Epithelial cell of esophagus (primary cell): Measurements from ENCODE around the gene CLEC4M.
A peak's percentile ranks its signal among the peaks of the same experiment; 100 is the strongest.
"Not testable (repeated sequence)": the region's sequence is repeated elsewhere in the genome, so short reads cannot be mapped to it uniquely, and the experiment has no call there.

Experiments
- DNase-seq: peaks from one replicate; pipeline ENCODE4 v3.0.0; 2010; ENCODE audit warnings: low read depth
- H3K4me3 ChIP-seq: 2 replicates; pipeline ENCODE4 v1.5.1; 2011; ENCODE audit warnings: mild to moderate bottlenecking, low read length, control low read depth
- TF ChIP-seq, protein P1 (sequence below): IDR thresholded peaks from 2 replicates; pipeline ENCODE4 v1.5.1; 2011; ENCODE audit warnings: low read depth, mild to moderate bottlenecking, low read length, control low read depth, inconsistent platforms; ENCODE audit not compliant: insufficient read depth; ENCODE audit errors: missing control alignments

Gene CLEC4M

DNA sequence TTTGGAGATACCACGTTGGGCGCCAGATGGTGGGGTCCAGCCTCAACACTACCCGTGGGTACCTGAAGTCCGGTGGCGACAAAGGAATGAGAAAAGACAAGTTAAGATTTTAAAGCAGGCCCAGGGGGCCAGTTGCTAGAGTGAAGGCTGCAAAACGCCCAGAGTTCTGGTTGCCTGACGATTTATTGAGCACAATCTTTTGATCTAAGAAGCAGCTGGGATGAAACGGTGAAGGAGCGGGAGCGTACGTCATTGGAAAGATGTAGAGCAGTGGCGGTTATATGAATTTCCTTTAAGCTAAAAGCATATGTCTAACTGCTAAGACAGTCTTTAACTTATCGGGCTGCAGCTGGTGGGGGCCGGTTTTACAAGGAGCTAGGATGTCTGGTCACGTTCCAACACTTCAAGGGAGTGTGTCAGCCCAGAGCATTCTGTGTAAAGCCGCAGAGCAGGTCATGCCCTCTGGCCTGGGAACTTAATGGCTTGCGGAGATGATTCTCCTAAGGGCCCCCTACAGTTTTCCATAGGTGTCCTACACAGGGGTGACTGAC, 38.1 kb downstream of the CLEC4M start:
- no peak for DNase-seq
- TF ChIP-seq, protein P1, sequence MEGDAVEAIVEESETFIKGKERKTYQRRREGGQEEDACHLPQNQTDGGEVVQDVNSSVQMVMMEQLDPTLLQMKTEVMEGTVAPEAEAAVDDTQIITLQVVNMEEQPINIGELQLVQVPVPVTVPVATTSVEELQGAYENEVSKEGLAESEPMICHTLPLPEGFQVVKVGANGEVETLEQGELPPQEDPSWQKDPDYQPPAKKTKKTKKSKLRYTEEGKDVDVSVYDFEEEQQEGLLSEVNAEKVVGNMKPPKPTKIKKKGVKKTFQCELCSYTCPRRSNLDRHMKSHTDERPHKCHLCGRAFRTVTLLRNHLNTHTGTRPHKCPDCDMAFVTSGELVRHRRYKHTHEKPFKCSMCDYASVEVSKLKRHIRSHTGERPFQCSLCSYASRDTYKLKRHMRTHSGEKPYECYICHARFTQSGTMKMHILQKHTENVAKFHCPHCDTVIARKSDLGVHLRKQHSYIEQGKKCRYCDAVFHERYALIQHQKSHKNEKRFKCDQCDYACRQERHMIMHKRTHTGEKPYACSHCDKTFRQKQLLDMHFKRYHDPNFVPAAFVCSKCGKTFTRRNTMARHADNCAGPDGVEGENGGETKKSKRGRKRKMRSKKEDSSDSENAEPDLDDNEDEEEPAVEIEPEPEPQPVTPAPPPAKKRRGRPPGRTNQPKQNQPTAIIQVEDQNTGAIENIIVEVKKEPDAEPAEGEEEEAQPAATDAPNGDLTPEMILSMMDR = no peak
- H3K4me3 ChIP-seq = no peak overlapping the region

DNA sequence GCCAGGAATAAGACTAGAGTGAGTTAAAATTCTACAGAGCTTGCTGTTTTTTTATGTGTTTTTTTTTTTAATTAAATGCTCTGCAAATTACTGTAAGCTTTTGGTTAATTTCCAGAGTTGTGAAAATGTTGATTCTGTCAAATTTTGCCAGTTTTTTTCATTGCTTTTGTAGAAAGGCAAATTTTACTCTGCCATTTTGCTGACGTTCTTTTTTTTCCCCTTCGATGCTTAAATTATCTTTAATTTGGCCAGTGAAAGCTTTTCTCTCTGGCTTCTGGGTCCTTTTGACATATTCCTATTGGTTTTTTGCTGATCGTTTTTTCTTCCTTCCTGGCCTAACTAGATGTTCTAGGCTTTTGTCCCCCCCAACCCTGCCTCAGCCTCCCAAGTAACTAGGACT, 43.2 kb downstream of the CLEC4M start:
- TF ChIP-seq, protein P1 = no peak
- H3K4me3 ChIP-seq = no peak overlapping the region
- DNase-seq = no peak

DNA sequence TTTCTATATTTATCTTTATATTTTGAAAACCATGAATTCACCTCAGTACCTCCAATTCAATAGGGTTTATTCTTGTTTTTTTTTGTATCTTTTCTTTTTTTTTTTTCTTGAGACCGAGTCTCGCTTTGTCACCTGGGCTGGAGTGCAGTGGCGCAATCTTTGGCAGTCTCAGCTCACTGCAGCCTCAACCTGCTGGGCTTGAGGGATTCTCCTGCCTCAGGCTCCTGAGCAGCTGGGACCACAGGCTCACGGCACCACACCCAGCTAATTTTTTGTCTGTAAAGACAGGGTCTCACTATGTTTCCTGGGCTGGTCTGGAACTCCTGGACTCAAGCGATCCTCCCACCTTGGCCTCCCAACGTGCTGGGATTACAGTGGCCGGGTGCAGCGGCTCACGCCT, 43.8 kb downstream of the CLEC4M start:
- no peak overlapping the region for H3K4me3 ChIP-seq
- TF ChIP-seq, protein P1 = no peak
- peak; percentile 14 for DNase-seq

DNA sequence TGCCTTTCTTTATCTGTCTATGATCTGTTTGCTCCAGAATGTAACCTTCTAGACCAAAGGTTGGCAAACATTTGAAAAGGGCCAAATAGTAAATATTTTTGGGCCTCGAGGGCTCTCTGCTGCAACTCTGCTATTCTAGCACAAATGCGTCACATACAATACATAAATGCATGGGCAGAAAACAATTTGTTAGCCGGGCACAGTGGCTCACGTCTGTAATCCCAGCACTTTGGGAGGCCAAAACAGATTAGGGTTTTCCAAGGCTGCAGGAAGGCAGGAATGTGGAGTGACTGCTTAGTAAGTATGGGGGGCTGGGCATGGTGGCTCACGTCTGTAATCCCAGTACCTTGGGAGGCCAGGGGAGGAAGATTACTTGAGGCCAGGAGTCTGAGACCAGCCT, 45.1 kb downstream of the CLEC4M start:
- H3K4me3 ChIP-seq = no peak overlapping the region
- no peak for DNase-seq
- TF ChIP-seq, protein P1 = no peak

DNA sequence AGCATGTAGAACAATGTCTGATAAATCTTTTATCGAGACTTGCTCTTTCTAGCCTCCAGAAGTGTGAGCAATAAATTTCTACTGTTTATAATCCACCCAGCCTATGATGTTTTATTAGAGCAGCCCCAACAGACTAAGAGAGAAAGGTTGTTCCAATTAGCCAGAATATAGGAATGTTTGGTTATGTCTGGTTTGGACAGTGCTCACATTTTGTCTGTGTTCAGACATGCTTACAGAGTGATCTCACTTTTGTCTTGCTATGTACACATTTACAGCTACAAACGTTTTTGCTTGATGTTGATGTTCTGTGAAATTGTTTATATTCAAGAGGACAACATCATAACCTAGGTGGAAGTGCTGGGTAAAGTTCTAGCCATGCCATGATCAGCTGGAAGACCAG, 48.9 kb downstream of the CLEC4M start:
- DNase-seq = peak; percentile 76
- no peak overlapping the region for H3K4me3 ChIP-seq
- TF ChIP-seq, protein P1 = no peak

DNA sequence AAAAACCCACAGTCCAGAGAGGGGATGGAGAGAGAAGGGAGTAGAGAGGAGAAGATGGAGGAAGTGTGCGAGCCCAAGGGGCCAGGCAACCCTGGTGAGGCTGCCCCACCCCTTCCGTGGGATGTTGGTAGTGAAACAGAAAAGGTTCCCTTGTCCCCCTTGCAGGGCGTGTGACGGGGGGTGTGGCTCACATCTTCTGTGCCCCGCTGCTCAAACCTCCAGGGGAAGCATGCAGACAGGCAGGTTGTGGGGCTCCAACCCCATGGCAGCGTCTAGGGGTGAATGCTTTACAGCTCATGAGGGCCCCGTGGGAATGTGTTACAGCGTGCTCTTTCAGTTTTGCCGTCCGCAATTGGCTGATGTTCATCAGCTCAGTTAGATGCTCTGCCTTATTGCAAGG, 52.3 kb downstream of the CLEC4M start:
- H3K4me3 ChIP-seq = no peak overlapping the region
- TF ChIP-seq, protein P1 = no peak
- no peak for DNase-seq

DNA sequence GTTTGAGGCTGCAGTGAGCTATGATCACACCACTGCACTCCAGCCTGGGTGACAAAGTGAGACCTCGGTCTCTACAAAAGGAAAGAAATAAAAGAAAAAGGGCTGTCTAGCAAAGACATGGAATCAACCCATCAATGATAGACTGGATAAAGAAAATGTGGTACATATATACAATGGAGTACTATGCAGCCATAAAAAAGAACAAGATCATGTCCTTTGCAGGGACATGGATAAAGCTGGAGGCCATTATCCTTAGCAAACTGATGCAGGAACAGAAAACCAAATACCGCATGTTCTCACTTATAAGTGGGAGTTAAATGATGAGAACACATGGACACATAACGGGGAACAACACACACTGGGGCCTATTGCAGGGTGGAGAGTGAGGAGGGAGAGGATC, 53.0 kb downstream of the CLEC4M start:
- not testable (repeated sequence) for H3K4me3 ChIP-seq, DNase-seq
